Heart right ventricle (tissue), 16 donors: ENCODE results near the gene PLCB4. TPM values are rescaled to one million over a fixed set of nuclear protein-coding genes. Genes with fewer than 3 reads are reported as not detected.

ENCODE experiments used
- ATAC-seq, 8 donors: fragments of 200-7000 bp; cut with Tn5 transposase; one replicate each; pipeline ENCODE4 v1.9.1; 2020; ENCODE audit warnings: mild to moderate bottlenecking in 8 of 8, moderate library complexity in 8 of 8, moderate number of reproducible peaks in 1 of 8
- DNase-seq, 2 donors: peaks; one replicate each; pipeline ENCODE4 v3.0.0-alpha.2; 2020
- H3K27ac ChIP-seq, 10 donors: fragments of 200-600 bp; sonication (generic) in 2 of 10; one replicate each; pipeline versions ENCODE4 v1.5.0 to v1.8.0; 2020 to 2022; ENCODE audit warnings: mild to moderate bottlenecking in 3 of 10
- H3K27me3 ChIP-seq, 7 donors: fragments of 200-600 bp; one replicate each; pipeline ENCODE4 v1.8.0; 2021 to 2022; ENCODE audit warnings: mild to moderate bottlenecking in 2 of 7
- H3K36me3 ChIP-seq, 9 donors: fragments of 200-600 bp; sonication (generic) in 1 of 9; one replicate each; pipeline versions ENCODE4 v1.5.0 to v1.8.0; 2020 to 2022; ENCODE audit warnings: mild to moderate bottlenecking in 2 of 9
- H3K4me1 ChIP-seq, 9 donors: fragments of 200-600 bp; sonication (generic) in 1 of 9; one replicate each; pipeline versions ENCODE4 v1.5.0 to v1.8.0; 2020 to 2022; ENCODE audit warnings: mild to moderate bottlenecking in 4 of 9
- H3K4me3 ChIP-seq, 10 donors: fragments of 200-600 bp; sonication (generic) in 2 of 10; one replicate each; pipeline versions ENCODE4 v1.5.0 to v1.8.0; 2020 to 2022; ENCODE audit warnings: mild to moderate bottlenecking in 7 of 10, moderate library complexity in 2 of 10
- H3K9me3 ChIP-seq, 11 donors: fragments of 200-600 bp in 10 of 11; sonication (generic) in 2 of 11; one replicate each; pipeline versions ENCODE4 v1.5.0 to v1.8.0; 2013 to 2022; ENCODE audit warnings: mild to moderate bottlenecking in 2 of 11, control low read depth in 1 of 11, moderate library complexity in 1 of 11
- WGBS, 2 donors: extraction: QIAGEN DNeasy Blood & Tissue Kit; methylation state at CpG; one replicate each; pipeline ENCODE4 v1.1.7; 2013; ENCODE audit warnings: inconsistent platforms in 1 of 2; 5-methylcytosine and 5-hydroxymethylcytosine counted together
- intact Hi-C, 10 donors: fragments of 100-400 bp; cut with DNase I; formaldehyde crosslinking; loops; one replicate each; pipeline versions ENCODE4 v1.11.1 to v1.14.2; 2022
- polyA plus RNA-seq, 2 donors: library from polyadenylated mRNA; stranded (reverse); fragments of 200-250 nt; gene quantifications; one replicate each; pipeline ENCODE4 v1.2.3, GENCODE V29; 2013
- total RNA-seq, 10 donors: library from RNA; stranded (reverse); fragmentation: NEBNext Ultra II Directional in 3 of 10; extraction: Animal tissue kit (Norgen Biotek cat#: 25700) in 3 of 10; gene quantifications; one replicate each; pipeline versions ENCODE4 v1.2.1 to v1.2.4, GENCODE V29; 2021 to 2023
- TF ChIP-seq, protein P1 (sequence below), 9 donors: fragments of 200-600 bp; sonication (generic) in 2 of 9; IDR thresholded peaks; one replicate each; pipeline versions ENCODE4 v1.5.0 to v1.8.0; 2021 to 2022; ENCODE audit warnings: antibody characterized with exemption in 9 of 9, mild to moderate bottlenecking in 5 of 9, moderate library complexity in 1 of 9
- donor health status: Arrhythmogenic right ventricular cardiomyopathy.
- donor health status: ischemic (EF 13 %, LVEDD 7.1; RV severe dilation, severe dysfunction).
- donor health status: healthy with polysubstance abuse.
- donor health status: DM: no; HTN: yes; CAD: no.
- donor health status: DM: no; HTN: no; CAD: no.
- donor health status: ischemic (EF 25% LVEDD 6.9; RV normal size, moderate dysfunction).
- donor health status: ischemic (EF 25% LVEDD 5.7; RV mildly dilated, moderate dysfunction).
- donor health status: healthy.
- donor health status: DM: yes; HTN: yes; CAD: no.
- donor health status: Ischemic cardiomyopathy.
- donor health status: ischemic (EF 35%, LVEDD 5.7; RV mildly dilated, moderate dysfunction).
- donor health status: nonischemic (EF 11% LVEDD 7.7; RV severe dilation, severe dysfunction).
- donor health status: DM: yes; HTN: yes; CAD: no.
- donor health status: PGD.
- donor health status: ischemic (EF 29% LVEDD 5.4; RV normal size, mild dysfunction).
- donor health status: nonischemic (EF 23%, LVEDD 6.1; RV moderate dilation, normal function).

The PLCB4 gene
- total and polyA plus RNA-seq, 12 donors: 3.6 to 33.3 (median 28.4) TPM

- 86 to 89% methylated on average over 3 of the region's 3 CpGs for WGBS, 2 donors
- TF ChIP-seq, protein P1, sequence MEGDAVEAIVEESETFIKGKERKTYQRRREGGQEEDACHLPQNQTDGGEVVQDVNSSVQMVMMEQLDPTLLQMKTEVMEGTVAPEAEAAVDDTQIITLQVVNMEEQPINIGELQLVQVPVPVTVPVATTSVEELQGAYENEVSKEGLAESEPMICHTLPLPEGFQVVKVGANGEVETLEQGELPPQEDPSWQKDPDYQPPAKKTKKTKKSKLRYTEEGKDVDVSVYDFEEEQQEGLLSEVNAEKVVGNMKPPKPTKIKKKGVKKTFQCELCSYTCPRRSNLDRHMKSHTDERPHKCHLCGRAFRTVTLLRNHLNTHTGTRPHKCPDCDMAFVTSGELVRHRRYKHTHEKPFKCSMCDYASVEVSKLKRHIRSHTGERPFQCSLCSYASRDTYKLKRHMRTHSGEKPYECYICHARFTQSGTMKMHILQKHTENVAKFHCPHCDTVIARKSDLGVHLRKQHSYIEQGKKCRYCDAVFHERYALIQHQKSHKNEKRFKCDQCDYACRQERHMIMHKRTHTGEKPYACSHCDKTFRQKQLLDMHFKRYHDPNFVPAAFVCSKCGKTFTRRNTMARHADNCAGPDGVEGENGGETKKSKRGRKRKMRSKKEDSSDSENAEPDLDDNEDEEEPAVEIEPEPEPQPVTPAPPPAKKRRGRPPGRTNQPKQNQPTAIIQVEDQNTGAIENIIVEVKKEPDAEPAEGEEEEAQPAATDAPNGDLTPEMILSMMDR (IDR thresholded peaks at IDR 0.05): no peak
- H3K36me3 ChIP-seq: no peaks in the 10 kb centered on the region
- no peaks in the 10 kb centered on the region for H3K27me3 ChIP-seq
- H3K27ac ChIP-seq: no peak overlapping the region
- peak in 2 of 8 donors; percentile 35 to 58 for ATAC-seq
- no peak overlapping the region for H3K4me3 ChIP-seq
- no peak for DNase-seq
- peaks cover 0 to 9% (median 0%) of the 10 kb centered on the region in 11 donors for H3K9me3 ChIP-seq
- H3K4me1 ChIP-seq: peaks cover 0 to 9% (median 0%) of the 10 kb centered on the region in 9 donors
- intact Hi-C loops: no loop called here
These were observed 14.7 kb upstream of the PLCB4 start for GRCh38 chr20:9054176-9054575.

DNA sequence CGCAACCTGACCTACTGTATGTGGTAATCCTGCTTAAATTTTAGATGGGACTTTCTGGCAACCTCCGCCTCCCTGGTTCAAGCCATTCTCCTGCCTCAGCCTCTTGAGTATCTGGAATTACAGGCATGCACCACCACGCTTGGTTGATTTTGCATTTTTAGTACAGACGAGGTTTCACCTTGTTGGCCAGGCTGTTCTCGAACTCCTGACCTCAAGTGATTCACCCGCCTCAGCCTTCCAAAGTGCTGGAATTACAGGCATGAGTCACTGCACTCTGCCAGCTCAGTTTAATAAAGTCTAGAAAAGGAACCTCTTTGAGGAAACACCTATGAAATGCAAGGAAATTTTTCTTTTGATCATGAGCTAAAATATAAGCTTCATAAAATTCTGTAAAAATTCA lies 9.0 kb upstream of the PLCB4 start:
- Histone ChIP-seq H3K27me3 (no peaks in the 10 kb centered on the region), H3K4me1 (no peaks in the 10 kb centered on the region), H3K4me3 (no peak overlapping the region), H3K36me3 (no peaks in the 10 kb centered on the region), H3K27ac (no peak overlapping the region), H3K9me3 (no peaks in the 10 kb centered on the region)
- ATAC-seq (no peak), DNase-seq (no peak)
- TF ChIP-seq, protein P1 (IDR thresholded peaks at IDR 0.05): no peak
- intact Hi-C loops: loop anchor here in 3 of 10 donors (10.0 kb wide), 3 partner anchors 125 to 265 kb away; no protein-coding TSS in a partner anchor
- 95 to 96% methylated on average over 6 of the region's 6 CpGs for WGBS, 2 donors

DNA sequence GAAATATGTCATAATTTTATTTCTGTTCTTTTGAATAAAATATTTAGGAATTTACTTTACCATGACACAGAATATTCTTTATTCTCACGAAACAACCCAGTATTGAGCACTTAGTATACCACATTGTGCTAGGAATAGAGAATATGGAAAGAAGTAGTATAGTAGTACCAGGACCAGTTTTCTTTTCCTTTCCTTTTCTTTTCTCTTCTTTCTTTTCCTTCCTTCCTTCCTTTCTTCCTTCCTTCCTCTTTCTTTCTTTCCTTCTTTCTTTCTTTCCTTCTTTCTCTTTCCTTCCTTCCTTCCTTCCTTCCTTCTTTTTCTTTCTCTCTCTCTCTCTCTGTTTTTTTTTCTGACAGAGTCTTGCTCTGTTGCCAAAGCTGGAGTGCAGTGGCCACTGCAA lies 7.5 kb upstream of the PLCB4 start:
- no peaks in the 10 kb centered on the region for H3K36me3 ChIP-seq
- H3K9me3 ChIP-seq: no peaks in the 10 kb centered on the region
- no peak overlapping the region for H3K27ac ChIP-seq
- TF ChIP-seq, protein P1 (IDR thresholded peaks at IDR 0.05): no peak
- 93 to 100% methylated on average over 1 of the region's 1 CpG for WGBS, 2 donors
- intact Hi-C loops: loop anchor here in 3 of 10 donors (10.0 kb wide), 3 partner anchors 127 to 267 kb away; no protein-coding TSS in a partner anchor
- no peak overlapping the region for H3K4me3 ChIP-seq
- H3K27me3 ChIP-seq: no peaks in the 10 kb centered on the region
- ATAC-seq (no peak), DNase-seq (no peak)
- H3K4me1 ChIP-seq: no peaks in the 10 kb centered on the region

GRCh38 chr20:9062066-9062465 lies 6.8 kb upstream of the PLCB4 start:
- Histone ChIP-seq H3K27me3 (peaks cover 0 to under 1% (median 0%) of the 10 kb centered on the region in 7 donors), H3K36me3 (no peaks in the 10 kb centered on the region), H3K4me1 (peaks cover 0 to under 1% (median 0%) of the 10 kb centered on the region in 9 donors), H3K4me3 (no peak overlapping the region), H3K27ac (no peak overlapping the region), H3K9me3 (no peaks in the 10 kb centered on the region)
- intact Hi-C loops: loop anchor here in 3 of 10 donors (10.0 kb wide), 3 partner anchors 127 to 267 kb away; no protein-coding TSS in a partner anchor
- 94 to 95% methylated on average over 2 of the region's 2 CpGs for WGBS, 2 donors
- DNase-seq (no peak), ATAC-seq (no peak)
- TF ChIP-seq, protein P1 (IDR thresholded peaks at IDR 0.05): no peak
